Bone marrow (tissue), 2 donors: ENCODE measurements around the gene DUSP5.
"Not testable (repeated sequence)": the region's sequence is repeated elsewhere in the genome, so short reads cannot be mapped to it uniquely, and the experiment has no call there.

Source experiments
- DNase-seq, 2 donors: peaks; one replicate each; lab custom pipeline; 2025; lab: John Stamatoyannopoulos, UW

DUSP5 gene

GRCh38 chr10:110497438-110498086, at the start of gene DUSP5:
DUSP5 (plus strand) TSS chr10:110497907; CDS start chr10:110498122, 215 bp downstream.
- DNase-seq = peak; percentile 79 to 82

- DNase-seq = no peak
These were observed 48.9 kb upstream of the DUSP5 start for GRCh38 chr10:110448682-110449418.

- DNase-seq = peak in 1 of 2 donors; percentile 71
These were observed 42.3 kb upstream of the DUSP5 start for GRCh38 chr10:110455446-110455845.

- DNase-seq = no peak
These were observed 41.7 kb upstream of the DUSP5 start for GRCh38 chr10:110456046-110456445.

GRCh38 chr10:110456523-110457091, 41.1 kb upstream of the DUSP5 start:
- no peak for DNase-seq

GRCh38 chr10:110457851-110458250, 39.9 kb upstream of the DUSP5 start:
- no peak for DNase-seq

- DNase-seq = no peak
These were observed 39.3 kb upstream of the DUSP5 start for GRCh38 chr10:110458266-110458920.

- no peak for DNase-seq
These were observed 38.1 kb upstream of the DUSP5 start for GRCh38 chr10:110459600-110459999.

GRCh38 chr10:110460111-110460809, 37.4 kb upstream of the DUSP5 start:
- peak in 1 of 2 donors; percentile 82 for DNase-seq

GRCh38 chr10:110461088-110461487, 36.6 kb upstream of the DUSP5 start:
- DNase-seq = no peak

GRCh38 chr10:110461530-110461929, 36.2 kb upstream of the DUSP5 start:
- no peak for DNase-seq

GRCh38 chr10:110462166-110463095, 35.3 kb upstream of the DUSP5 start:
- no peak for DNase-seq

GRCh38 chr10:110468258-110468657, 29.4 kb upstream of the DUSP5 start:
- not testable (repeated sequence) for DNase-seq

- DNase-seq = not testable (repeated sequence)
These were observed 27.2 kb upstream of the DUSP5 start for GRCh38 chr10:110470541-110470940.

- DNase-seq = no peak
These were observed 26.1 kb upstream of the DUSP5 start for GRCh38 chr10:110471566-110472139.

GRCh38 chr10:110474017-110474416, 23.7 kb upstream of the DUSP5 start:
- DNase-seq = no peak

GRCh38 chr10:110474826-110475225, 22.9 kb upstream of the DUSP5 start:
- DNase-seq = no peak

GRCh38 chr10:110475722-110476515, 21.8 kb upstream of the DUSP5 start:
- DNase-seq = no peak

- DNase-seq = no peak
These were observed 18.0 kb upstream of the DUSP5 start for GRCh38 chr10:110479710-110480109.

- no peak for DNase-seq
These were observed 17.3 kb upstream of the DUSP5 start for GRCh38 chr10:110480387-110480786.
